CD4-positive, alpha-beta T cell treated with Interleukin-10 for 1 hour (primary cell): ENCODE measurements around the gene NOX4.
"Not testable (repeated sequence)": the region's sequence is repeated elsewhere in the genome, so short reads cannot be mapped to it uniquely, and the experiment has no call there.

Source experiments
- DNase-seq: peaks from one replicate; pipeline ENCODE4 v3.0.0-alpha.2; 2020

NOX4 gene

DNA sequence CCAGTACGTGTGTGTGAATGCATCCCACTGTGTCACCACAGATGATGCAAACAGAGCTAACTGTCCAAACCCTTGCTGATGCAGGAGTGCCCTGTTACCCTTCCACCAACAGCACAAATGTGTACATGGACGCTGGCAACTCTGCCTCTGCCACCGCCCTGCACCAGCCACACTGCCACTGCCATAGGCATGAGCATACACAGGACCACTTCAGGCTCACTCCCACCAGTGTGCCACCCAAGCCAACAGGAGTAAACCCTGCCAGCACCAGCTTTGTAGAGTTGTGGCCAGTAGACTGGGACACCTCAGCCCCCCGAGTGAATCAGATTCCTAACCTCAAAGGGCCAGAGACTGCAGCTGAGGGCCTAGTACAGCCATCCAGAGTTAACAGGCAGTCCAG, 34.0 kb downstream of the NOX4 start:
- no peak for DNase-seq

DNA sequence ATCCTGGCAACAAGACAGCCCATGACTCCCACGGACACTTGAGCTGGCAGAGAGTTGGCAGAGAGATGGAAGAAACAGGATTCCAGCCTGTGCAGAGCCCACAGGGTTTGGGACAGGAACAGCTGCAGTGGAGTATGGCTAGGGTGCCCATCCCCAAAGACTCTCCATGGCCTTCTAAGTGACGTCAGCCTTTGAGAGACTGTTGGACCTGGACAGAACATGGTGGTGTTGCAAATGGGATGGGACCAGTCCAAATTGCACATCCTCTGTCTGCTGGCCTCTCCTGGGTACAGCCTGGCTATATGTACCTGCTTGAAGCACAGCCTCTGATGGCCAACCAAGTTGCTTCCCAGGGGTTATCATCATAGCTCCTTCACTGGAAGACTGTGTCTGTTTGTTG, 34.5 kb downstream of the NOX4 start:
- no peak for DNase-seq

DNA sequence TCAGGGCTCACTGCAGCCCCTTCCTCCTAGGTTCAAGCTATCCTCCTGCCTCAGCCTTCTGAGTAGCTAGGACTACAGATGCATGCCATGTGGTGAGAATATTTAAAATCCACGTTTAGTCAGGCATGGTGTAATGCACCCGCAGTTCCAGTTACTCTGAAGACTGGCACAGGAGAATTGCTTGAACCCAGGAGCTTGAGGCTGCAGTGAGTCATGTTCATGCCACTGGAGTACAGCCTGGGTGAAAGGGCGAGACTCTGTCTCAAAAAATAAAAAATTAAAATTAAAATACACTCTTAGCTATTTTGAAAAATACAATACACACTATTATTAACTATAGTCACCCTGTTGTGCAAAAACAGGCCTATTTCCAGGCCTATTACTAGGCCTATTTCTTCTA, 38.4 kb downstream of the NOX4 start:
- no peak for DNase-seq

DNA sequence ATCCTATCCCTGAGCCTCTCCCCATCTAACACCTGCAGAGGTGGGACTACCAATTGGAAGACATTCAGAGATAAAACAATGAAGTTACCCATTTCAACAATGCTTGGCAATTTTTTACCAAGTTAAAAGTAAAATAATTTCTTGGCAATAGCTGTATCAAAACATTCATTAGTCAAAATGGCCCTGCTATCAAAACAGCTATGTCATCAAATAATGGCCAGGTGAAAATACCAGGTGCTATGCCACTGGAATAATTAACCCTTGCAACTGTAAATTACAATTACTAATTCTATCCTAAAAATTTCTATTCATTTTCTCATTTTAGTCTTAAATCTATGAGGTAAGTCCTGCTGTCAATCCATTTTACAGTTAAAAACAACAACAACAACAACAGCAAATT, 43.3 kb downstream of the NOX4 start:
- no peak for DNase-seq

DNA sequence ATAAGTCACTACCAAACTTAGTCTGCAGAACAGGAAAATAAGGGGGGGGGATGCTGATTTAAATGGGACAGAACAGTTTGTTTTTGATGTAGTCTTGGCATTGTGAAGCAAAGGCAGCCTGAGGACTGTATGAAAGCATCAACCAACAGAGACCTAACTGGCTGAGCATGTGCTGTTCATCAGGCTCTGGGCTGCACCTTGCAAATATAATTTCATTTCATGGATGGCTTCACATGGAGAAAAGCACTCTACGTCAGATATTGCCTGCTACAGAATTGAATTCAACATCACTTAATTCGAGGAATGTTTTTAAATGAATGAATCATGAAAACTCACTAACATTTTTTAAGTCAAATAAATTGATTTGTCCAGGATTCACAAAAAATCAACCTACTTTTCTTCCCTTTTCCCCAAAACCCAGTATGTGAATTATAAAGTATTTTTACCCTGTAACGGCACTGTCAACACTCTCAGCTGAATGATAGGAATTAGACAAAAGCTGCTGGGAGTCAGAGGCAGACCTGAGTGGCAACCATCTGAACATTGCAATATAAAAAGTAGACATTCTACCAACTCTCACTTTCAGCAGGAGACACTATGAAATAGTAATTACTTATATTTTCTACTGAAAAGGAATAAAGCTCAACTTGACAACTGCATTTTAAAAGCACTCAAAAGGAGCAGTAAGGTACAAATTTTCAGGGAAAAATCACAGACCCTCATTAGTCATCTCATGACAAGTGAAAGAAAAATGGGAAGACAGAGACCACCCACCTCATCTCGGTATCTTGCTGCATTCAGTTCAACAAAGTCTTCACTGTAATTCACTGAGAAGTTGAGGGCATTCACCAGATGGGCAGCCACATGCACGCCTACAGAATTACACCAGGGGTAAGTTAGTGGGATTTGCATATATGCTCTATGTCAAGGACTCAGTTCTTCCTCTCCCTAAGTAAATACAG, 47.5 kb downstream of the NOX4 start:
- DNase-seq: no peak

DNA sequence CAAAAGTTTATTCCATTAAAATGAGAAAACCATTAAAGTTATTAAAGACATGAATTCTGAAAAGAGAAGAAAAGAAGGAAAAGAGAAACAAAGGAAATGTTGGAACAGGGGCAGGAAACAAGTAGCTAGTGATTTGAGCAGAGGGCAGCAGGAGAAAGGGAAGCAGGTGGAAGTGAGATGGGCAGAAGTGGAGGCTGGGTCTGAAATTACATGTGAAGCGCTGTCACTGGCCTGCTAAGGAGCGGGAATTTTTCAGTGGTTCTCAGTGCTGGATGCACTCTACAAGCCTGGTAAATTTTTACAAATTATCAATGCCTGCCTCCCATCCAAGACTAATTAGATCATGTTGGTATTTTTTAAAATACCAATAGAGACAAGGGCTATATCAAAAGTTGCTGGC, 48.4 kb downstream of the NOX4 start:
- no peak for DNase-seq

DNA sequence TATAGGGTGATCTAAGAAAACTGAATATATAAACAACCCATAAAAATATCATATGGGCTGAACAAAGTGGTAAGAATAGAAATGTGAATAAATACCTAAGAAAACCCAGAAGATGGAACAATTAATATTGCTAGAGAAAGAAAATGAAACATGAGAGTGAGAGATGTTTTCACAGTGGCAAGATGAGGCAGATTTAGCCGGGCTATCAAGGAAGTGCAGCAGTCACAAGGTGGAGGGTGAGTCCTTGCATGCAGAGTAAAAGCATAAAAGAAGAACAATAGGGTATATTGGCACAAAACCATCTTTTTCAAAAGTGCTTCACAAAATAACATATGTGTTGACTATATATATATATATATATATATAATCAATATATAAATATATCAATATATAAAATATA, 49.6 kb downstream of the NOX4 start:
- no peak for DNase-seq

DNA sequence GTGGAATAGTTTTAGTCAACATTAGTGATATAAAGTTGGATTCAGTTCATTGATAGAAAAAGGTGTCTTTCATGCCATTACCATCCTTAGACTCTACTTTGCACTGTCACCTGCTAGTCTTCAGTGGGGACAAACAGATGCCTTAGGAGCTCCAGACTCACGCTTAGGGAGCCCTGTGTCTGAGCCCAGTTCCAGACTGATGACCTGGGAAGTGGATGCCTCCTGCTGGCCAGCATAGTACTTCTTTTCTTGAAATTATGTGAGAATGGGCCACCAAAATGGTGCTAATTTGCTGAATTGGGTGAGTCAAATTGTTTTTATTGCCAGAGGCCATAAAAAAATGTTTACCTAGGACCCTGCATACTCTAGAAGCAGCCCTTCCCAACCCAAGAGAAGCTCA, 53.9 kb downstream of the NOX4 start:
- DNase-seq: no peak

DNA sequence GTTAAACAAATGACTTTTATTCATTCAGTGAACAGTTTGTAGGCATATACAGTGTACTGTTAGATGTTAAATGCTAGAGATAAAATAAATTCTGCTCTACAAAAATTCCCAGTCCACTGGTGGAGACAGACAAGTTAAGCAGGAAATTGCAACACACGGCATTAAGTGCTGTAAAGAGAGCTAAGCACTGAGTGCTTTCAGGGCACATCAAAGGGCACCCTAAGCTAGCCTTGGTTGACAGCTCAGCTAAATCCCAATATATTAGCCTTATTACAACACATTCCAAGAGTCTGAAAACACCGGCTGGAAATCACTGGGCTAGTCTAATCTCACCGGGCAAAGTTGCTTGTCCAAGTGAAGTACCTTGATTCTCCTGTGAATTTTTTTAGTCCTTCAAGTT, 55.1 kb downstream of the NOX4 start:
- no peak for DNase-seq

DNA sequence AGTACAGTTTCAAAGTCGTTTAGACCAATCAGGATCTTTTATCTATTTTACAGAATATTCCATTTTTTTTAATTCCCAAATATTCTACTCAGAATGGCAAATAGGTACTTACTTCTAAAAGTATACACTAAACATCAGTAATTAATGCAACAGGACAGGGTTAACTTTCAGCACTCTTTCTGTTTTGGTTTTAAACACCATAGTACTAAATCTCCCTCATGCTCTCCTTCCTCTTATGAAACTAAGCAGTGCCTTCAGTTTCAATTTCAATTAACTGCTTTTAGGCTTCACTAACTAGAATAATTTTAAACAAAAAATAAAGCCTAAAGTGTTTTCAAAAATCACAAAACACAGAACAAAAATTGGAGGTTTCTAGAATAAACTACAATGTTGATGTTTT, 57.9 kb downstream of the NOX4 start:
- no peak for DNase-seq

DNA sequence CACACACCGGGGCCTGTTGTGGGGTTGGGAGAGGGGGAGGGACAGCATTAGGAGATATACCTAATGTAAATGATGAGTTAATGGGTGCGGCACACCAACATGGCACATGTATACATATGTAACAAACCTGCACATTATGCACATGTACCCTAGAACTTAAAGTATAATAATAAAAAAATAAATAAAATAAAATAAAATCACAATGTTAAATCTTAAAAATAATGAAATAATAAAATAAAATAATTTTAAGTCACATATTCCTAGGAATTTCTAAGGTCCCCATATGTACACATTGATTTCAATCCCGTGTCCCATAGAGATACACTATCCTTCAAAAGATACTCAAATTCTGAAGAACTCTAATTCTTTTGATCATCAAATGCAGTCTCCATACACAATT, 59.0 kb downstream of the NOX4 start:
- DNase-seq: not testable (repeated sequence)

DNA sequence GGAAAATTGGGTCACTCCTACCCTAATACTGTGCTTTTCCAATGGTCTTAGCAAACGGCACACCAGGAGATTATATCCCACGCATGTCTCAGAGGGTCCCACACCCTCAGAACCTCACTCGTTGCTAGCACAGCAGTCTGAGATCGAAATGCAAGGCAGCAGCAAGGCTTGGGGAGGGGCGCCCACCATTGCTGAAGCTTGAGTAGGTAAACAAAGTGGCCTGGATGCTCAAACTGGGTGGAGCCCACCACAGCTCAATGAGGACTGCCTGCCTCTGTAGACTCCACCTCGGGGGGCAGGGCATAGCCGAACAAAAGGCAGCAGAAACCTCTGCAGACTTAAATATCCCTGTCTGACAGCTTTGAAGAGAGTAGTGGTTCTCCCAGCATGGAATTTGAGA, 64.7 kb downstream of the NOX4 start:
- not testable (repeated sequence) for DNase-seq

DNA sequence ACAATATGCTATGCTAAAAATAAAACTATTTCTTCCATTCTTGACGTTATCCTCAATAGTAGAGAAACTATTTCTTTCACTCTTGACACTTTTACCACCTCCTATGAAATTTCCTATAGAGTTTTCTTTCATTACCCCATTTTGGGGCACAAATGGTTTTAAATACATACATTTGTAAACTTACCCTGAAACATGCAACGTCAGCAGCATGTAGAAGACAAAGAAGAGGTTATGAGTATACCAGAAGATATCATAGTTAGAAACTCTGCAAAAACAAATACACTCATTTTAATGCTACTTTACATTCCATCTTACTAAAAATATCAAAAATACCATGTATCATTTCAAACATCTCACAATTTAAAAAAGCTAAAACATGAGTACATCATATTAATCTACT, 69.5 kb downstream of the NOX4 start:
- DNase-seq: no peak

DNA sequence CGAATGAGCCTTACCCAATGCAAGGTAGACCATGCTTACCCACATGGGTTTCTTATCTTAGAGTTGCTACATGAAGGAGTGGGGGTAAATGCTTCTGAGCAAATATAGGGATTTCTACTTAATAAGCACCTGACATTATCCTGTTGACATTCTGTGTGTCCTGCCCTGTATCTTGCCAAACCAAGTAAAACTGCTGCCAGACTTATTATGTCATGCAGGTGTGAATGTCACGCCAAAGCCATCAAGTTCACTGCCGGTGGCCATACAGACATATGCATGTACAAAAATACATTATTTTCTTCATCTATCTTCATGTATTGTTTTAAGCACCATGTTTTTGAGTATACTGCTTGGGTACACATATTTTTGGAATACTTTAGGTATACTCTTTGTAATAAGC, 70.2 kb downstream of the NOX4 start:
- no peak for DNase-seq

DNA sequence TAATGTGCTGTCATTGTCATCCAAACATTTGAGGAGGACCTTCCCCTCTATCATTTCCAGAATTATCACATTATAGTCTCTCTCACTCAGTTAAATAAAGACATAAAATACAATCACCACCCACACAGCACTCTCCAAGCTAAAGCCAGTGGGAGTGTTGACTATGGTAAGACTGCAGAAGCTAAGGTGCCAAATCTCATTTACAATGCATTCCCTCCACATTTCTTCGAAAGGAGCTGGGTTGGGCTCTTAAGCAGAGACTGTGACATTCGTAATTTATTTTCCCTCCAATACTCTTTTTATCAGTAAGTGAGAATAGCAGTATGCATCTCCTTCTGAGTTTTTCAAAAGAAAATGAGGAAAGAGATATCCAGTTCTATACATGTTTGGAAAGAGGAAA, 74.2 kb downstream of the NOX4 start:
- DNase-seq: no peak

DNA sequence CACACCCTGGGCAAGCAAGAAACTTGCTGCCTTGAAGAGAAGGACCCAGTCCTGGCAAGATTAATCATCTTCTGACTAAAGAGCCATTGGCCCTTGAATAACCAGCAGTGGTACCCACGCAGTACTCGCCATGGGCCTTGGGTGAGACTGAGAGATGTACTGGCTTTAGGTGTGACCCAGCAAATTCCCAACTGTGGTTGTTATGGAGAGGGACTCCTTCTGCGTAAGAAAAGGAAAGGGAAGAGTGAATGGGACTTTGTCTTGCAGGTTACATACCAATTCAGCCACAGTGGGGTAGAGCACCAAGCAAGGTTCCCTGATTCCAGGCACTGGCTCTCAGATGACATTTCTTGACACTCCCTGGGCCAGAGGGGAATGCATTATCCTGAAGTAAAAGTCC, 80.1 kb downstream of the NOX4 start:
- DNase-seq: not testable (repeated sequence)

DNA sequence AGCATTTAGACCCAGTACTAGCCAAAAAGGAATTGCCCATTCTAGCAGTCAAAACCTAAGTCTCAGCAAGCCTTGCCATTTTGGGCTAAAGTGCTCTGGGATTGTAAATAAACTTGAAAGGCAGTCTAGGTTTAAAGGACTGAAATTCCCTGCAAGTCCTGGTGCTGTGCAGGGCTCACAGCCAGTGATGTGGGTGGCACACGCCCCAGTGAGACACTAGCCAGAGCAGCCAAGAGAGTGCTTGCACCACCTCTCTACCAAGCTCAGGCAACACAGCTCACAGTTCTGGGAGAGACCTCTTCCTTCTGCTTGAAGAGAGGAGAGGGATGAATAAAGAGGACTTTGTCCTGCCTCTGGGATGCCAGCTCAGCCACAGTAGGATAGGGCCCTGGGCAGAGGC, 80.5 kb downstream of the NOX4 start:
- DNase-seq: not testable (repeated sequence)

DNA sequence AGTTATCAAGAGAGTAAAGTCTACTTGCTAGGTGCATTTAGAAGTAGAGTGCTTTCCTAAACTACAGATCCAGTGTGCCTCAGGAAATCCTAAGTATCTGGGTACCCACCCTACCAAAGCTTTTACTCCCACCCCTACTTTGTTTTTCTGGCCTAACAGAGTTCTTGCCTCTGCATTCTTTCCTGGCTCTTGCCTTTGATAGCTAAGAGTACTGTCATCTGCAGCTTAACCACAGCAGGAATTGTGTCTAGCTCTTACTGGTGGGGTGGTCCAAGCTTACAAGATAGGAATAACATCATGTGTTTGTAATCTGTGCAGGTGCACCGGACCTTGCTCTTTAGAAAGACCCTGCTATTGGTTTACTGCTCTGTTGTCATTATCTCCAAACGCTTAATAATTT, 82.7 kb downstream of the NOX4 start:
- DNase-seq: not testable (repeated sequence)

DNA sequence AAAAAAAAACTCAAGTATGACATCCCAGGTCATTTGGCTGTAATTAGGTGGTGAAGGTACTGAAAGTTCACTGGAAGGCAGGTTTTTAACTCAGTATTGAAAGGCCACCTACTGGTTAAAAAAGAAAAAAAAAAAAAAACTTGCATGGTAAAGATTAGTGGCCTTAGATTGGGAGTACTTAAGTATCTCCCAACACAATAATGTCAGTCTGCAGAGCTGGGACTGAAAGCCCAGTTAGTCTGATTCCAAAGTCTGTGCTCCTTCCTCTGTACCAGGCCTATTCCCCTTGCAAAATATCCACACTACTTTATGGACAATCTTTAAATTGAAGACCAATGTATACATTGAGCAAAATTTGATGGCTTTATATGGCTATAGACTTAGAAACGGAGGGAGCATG, 85.5 kb downstream of the NOX4 start:
- DNase-seq: no peak

DNA sequence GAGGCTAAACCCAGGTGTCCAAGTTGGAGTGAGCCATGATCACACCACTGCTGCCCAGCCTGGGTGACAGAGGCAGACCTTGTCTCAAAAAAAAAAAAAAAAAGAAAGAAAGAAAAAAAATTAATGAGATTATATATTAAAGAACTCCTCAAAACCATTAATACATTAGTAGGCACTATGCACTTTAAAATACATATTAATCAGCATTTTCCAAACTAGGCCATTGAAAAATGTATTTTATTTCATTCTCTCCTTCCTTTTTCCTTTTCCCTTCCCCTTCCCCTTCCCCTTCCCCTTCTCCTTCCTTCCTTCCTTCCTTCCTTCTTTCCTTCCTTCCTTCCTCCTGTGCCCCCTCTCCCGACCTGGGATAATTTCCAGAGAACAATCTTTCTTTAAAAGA, 99.5 kb downstream of the NOX4 start:
- DNase-seq: not testable (repeated sequence)

DNA sequence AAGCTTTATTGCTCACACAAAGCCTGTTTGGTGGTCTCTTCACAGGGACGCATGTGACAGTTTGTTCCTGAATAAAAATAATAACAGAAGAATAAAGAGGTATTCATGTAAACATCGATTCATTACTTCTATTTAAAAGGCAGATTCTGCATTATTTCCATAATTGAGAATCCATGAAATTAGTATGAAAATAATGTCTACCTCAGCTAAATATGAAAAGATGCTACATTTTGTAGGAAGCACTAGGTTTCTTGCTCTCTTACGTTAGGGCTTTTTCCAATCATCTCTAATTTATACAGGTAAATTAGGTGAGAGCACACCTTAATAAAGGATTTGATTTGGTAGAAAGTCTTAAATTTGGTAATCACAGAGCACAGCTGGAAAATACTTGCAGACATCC, 103.7 kb downstream of the NOX4 start:
- not testable (repeated sequence) for DNase-seq

DNA sequence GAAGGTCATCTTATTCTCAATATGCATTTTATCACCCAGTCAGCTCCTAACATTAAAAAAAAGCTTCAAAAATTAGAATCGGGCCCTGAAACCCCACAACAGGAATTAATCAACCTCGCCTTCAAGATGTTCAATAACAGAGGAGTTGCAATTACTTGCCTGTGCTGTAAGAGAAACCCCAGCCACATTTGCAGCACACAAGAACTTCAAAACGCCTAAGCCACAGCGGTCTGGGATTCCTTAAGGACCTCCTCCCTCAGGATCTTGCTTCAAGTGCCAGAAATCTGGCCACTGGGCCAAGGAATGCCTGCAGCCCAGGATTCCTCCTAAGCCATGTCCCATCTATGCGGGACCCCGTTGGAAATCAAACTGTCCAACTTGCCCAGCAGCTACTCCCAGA, 108.2 kb downstream of the NOX4 start:
- DNase-seq: not testable (repeated sequence)

DNA sequence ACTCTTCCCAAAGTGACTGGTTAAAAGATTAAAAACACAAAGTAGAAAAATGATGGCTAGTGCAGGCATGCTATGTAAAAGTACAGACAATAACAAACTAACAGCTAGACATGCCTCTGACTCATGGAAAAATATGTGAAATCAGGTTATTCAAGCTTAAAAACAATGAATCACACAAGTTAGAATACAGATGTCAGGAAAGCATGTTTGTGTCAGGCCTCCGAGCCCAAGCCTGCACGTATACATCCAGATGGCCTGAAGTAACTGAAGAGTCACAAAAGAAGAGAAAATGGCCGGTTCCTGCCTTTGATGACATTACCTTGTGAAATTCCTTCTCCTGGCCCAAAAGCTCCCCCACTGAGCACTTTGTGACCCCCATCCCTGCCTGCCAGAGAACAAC, 110.1 kb downstream of the NOX4 start:
- DNase-seq: no peak

DNA sequence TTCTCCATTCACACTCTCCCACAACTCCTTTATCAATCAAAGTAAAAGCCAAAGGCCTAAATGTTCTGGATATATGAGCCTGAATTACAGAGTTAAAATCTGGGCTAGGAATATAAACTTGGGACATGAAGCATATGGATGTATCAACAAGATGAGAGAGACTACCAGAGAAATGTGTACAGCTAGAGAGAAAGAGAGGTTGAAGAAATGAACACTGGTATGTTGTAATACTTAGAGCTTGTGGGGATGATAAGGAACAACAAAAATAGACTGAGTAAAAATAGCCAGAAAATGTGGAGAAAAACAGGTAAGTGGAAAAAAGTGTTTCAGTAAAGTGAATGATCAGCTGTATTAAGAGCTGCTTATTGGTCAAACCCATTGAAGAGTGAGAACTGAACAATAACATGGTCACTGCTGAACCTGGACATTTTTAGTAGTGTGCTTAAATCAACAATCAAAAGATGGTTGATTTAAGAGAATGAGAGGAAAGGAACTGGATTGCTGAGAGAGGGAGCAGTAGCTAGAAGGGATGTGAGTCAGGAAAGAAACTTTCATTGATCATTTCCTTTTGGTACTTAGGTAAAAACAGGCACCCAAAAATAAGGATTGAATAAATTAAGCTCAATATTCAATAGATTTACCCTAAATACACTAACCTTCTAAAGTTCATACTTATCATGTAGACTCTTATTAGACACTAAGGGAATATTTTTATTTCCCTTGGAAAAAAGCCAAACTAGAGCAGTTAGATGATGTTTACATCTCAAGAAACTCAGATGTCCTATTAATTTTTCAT, 111.0 kb downstream of the NOX4 start:
- DNase-seq: not testable (repeated sequence)
